GM08714 (cell line): ENCODE measurements around the gene ATN1.

Experiments used
- H3K4me3 ChIP-seq: fragments of 200-500 bp; sonication (Bioruptor generic); 2 replicates; pipeline ENCODE4 v1.5.1; 2014; ENCODE audit warnings: mild to moderate bottlenecking, low read length, inconsistent platforms
- ZNF274 ChIP-seq: IDR thresholded peaks from 2 replicates; pipeline ENCODE4 v1.6.1; 2012; ENCODE audit warnings: mild to moderate bottlenecking, low read depth, low read length

Gene ATN1

GRCh38 chr12:6959805-6960592 lies 32.2 kb downstream of the ATN1 start:
- no peak for TF ChIP-seq ZNF274
- peak overlapping the region; percentile 4; the same call in 1 of the 2 replicates for H3K4me3 ChIP-seq

GRCh38 chr12:6960593-6961277 lies 33.0 kb downstream of the ATN1 start:
- H3K4me3 ChIP-seq, result no peak overlapping the region; the same call in 1 of the 2 replicates
- no peak for TF ChIP-seq ZNF274

GRCh38 chr12:6961278-6961694 lies 33.5 kb downstream of the ATN1 start:
- no peak for TF ChIP-seq ZNF274
- H3K4me3 ChIP-seq, result no peak overlapping the region; the same call in 1 of the 2 replicates

GRCh38 chr12:6961695-6962284 lies 34.0 kb downstream of the ATN1 start:
- H3K4me3 ChIP-seq, result no peak overlapping the region; the same call in 1 of the 2 replicates
- no peak for TF ChIP-seq ZNF274

- no peak overlapping the region for H3K4me3 ChIP-seq
- TF ChIP-seq ZNF274, result no peak
These were observed 34.7 kb downstream of the ATN1 start for GRCh38 chr12:6962285-6963015.

- no peak for TF ChIP-seq ZNF274
These were observed 35.4 kb downstream of the ATN1 start for GRCh38 chr12:6963016-6963731.

GRCh38 chr12:6963791-6964413 lies 36.1 kb downstream of the ATN1 start:
- no peak for TF ChIP-seq ZNF274
- H3K4me3 ChIP-seq, result no peak overlapping the region

More at GRCh38 chr12:6963016-6963731, 35.4 kb downstream of the ATN1 start:
- H3K4me3 ChIP-seq, result no peak overlapping the region

GRCh38 chr12:6964605-6965025 lies 36.9 kb downstream of the ATN1 start:
- H3K4me3 ChIP-seq, result no peak overlapping the region
- TF ChIP-seq ZNF274, result no peak

GRCh38 chr12:6965026-6965661 lies 37.4 kb downstream of the ATN1 start:
- TF ChIP-seq ZNF274, result no peak
- H3K4me3 ChIP-seq, result no peak overlapping the region

- no peak for TF ChIP-seq ZNF274
- H3K4me3 ChIP-seq, result no peak overlapping the region
These were observed 38.0 kb downstream of the ATN1 start for GRCh38 chr12:6965714-6966113.

- no peak for TF ChIP-seq ZNF274
- no peak overlapping the region for H3K4me3 ChIP-seq
These were observed 38.6 kb downstream of the ATN1 start for GRCh38 chr12:6966351-6966750.

- TF ChIP-seq ZNF274, result no peak
- H3K4me3 ChIP-seq, result no peak overlapping the region
These were observed 39.9 kb downstream of the ATN1 start for GRCh38 chr12:6967651-6968100.
